ENCODE results near the gene CROCC2.

- TF ChIP-seq SALL2 (tag by site-specific recombination; IDR thresholded peaks at IDR 0.05; ENCODE audit: borderline replicate concordance), result no peak
- no peak for TF ChIP-seq ZNF626 (tag by site-specific recombination; IDR thresholded peaks at IDR 0.05)
- TF ChIP-seq CTCF (tag by site-specific recombination; IDR thresholded peaks at IDR 0.05), result no peak
- no peak for TF ChIP-seq FEZF1 (tag by site-specific recombination; IDR thresholded peaks at IDR 0.05)
- TF ChIP-seq ZNF514 (tag by site-specific recombination; IDR thresholded peaks at IDR 0.05), result no peak
- TF ChIP-seq PBX3 (CRISPR knock-in tag; IDR thresholded peaks at IDR 0.05), result no peak
- TF ChIP-seq REST (tag by site-specific recombination; IDR thresholded peaks at IDR 0.05), result no peak
- TF ChIP-seq ELK4 (IDR thresholded peaks at IDR 0.05; ENCODE audit: borderline replicate concordance, low read depth, low read length), result no peak
- no peak for TF ChIP-seq SETDB1 (IDR thresholded peaks at IDR 0.05; ENCODE audit: insufficient read length, low read length)
- TF ChIP-seq ZNF830 (tag by site-specific recombination; IDR thresholded peaks at IDR 0.05; ENCODE audit: low read depth), result no peak
- TF ChIP-seq ZNF639 (tag by site-specific recombination; IDR thresholded peaks at IDR 0.05), result no peak
- no peak for TF ChIP-seq ZNF585B (tag by site-specific recombination; IDR thresholded peaks at IDR 0.05)
- TF ChIP-seq ZNF660 (tag by site-specific recombination; IDR thresholded peaks at IDR 0.05), result no peak
- TF ChIP-seq ZNF398 (tag by site-specific recombination; IDR thresholded peaks at IDR 0.05), result no peak
Measured at GRCh38 chr2:241036397-241036963, 130.3 kb downstream of the CROCC2 start.
